DMS153 treated with DMSO at 0.1 percent for 48 hours (cell line): ENCODE results near the gene NAA30.
"Not testable (repeated sequence)": the region's sequence is repeated elsewhere in the genome, so short reads cannot be mapped to it uniquely, and the experiment has no call there.

Source experiments
- DNase-seq: peaks from one replicate; lab custom pipeline; 2025; ENCODE audit not compliant: unreplicated experiment; lab: John Stamatoyannopoulos, UW

Gene NAA30

DNA sequence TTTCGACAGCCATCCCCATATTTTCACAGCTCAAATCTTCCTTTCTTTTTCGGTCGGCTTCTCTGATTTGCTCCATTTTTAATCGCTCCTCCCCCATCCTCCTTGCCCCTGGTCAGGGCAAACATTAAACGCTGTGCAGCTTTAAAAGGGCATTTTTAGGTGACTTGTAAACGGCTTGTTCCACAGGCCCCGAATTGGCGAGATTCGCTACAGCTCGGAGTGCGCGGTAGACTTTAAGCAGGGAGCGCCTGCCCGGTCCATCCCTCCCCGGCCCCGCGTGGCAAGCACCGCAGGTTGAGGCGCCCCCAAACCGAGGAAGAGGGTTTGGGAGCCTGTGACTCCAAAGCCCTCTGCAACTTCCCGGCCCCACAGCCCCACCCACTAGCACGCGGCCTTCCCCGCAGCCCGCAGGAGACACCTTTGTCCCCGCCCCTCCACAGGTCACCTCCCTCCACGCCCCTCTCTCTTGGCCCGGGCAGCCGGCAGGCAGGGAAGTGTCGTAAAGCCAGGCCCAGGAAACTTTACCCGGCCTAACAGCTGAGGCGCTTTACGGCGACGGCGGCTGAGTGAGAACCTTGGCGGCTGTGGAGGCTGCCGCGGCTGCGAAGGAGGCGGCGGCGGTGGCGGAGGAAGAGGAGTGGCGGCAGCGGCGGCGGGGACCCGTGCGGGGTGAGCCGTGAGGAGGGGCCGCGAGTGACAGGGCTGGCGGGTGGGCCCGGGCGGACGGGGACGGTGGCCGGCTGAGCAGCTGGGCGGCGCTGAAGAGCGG lies at the start of gene NAA30:
Gene NAA30, plus strand, starts transcription at position 550 of the 769 bp plus-strand sequence. CDS start 372 bp downstream, outside the sequence.
- DNase-seq, result peak; percentile 82

DNA sequence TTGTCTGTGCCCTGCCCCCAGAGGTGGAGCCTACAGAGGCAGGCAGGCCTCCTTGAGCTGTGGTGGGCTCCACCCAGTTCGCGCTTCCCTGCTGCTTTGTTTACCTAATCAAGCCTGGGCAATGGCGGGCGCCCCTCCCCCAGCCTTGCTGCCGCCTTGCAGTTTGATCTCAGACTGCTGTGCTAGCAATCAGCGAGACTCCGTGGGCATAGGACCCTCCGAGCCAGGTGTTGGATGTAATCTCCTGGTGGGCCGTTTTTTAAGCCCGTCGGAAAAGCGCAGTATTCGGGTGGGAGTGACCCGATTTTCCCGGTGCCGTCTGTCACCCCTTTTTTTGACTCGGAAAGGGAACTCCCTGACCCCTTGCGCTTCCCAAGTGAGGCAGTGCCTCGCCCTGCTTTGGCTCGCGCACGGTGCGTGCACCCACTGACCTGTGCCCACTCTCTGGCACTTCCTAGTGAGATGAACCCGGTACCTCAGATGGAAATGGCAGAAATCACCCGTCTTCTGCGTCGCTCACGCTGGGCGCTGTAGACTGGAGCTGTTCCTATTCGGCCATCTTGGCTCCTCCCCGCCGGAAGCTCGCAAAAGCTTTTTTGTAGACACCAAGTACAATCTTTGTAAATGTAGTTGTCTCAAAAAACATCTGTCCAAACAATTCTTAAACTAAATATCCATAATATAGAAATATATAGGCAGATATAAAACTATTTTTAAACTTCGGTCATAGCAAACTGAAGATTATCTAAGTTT lies 46.7 kb upstream of the NAA30 start:
- not testable (repeated sequence) for DNase-seq

GRCh38 chr14:57345106-57345505 lies 45.3 kb upstream of the NAA30 start:
- DNase-seq, result no peak

DNA sequence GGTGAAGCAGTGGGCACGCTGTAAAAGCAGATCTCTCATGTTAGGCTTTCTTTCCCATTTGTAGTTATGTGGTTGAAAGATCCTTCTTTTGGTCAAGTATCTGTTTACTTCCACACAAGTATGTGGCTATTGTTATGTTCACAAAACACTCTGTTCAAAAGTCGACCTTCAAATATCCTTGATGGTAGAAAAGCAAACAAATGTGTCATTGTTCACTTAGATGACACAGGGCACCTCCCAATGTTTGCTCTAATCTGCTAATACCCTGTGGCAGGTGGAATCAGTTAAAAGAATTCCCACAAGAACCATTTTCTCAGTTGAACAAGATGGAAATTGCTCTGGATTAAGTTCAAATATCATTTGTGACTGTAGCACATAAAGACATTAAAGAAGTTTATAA lies 43.6 kb upstream of the NAA30 start:
- DNase-seq, result peak; percentile 15

DNA sequence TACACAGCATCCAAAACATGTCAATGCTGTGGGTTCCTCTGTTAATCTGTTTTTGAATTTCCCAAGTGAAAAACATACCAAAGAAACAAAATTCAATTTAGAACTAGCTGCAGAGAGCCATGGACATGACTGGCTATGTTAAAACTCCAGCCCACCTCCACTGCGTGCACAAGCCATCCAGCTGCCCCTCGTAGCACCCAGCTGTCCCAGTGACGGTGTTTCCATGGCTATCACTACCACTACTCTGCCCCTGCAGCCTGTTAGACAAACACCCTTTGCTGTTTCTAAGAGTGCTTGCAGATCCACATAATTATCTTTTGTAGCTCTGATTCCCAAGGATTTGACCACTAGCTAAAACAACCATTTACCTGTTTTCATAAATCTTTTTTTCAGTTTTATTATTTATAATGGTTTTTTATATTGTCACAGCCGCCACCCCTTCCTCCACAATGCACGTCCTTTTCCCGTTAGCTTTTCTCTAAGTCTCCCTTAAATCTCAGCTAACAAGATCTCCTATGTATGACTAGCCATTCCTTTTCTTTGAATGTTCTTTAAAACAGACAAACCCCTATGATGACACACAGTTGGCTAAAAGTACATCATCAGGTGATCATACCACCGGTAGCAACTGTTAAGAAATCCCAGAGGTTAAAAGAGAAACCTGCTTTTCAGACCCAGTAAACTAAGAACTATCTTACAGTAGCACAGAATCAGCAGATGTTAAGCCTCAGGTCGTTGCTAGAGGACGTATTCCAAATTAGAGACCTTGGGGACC lies 37.8 kb upstream of the NAA30 start:
- DNase-seq, result no peak

DNA sequence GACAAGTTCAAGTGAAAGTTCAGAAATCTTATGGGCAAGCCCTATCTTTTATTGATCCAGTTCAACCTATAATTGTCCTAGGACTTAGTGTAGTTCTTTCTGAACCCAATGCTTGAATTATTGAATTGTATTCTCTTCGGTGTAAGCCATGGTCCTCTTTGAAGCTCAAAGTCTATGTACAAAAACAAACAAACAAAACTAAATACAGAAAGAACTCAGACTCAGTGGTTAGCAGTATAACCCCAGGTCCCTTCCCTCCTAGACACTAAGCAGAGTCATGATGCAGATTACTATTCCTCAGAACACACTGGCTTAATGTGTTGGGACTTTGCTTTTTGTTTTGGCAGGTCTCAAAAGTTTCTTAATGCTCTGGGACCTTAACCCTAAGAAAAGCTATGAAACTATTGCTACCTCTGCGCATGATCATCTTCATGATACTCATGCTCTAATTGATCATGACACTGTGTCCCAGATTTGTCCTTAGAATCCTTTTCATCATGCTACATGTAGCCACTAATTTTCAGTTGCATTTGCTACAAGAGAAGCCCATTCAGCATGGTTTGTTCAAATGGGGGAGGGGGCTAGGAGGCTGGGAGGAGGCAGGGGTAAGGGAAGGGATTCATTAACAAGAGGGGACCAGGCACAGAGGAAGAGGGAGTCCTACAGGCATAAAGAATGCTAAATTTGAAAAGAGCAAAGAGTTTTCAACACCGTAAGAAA lies 35.1 kb upstream of the NAA30 start:
- no peak for DNase-seq

GRCh38 chr14:57362361-57362760 lies 28.0 kb upstream of the NAA30 start:
- DNase-seq, result no peak

DNA sequence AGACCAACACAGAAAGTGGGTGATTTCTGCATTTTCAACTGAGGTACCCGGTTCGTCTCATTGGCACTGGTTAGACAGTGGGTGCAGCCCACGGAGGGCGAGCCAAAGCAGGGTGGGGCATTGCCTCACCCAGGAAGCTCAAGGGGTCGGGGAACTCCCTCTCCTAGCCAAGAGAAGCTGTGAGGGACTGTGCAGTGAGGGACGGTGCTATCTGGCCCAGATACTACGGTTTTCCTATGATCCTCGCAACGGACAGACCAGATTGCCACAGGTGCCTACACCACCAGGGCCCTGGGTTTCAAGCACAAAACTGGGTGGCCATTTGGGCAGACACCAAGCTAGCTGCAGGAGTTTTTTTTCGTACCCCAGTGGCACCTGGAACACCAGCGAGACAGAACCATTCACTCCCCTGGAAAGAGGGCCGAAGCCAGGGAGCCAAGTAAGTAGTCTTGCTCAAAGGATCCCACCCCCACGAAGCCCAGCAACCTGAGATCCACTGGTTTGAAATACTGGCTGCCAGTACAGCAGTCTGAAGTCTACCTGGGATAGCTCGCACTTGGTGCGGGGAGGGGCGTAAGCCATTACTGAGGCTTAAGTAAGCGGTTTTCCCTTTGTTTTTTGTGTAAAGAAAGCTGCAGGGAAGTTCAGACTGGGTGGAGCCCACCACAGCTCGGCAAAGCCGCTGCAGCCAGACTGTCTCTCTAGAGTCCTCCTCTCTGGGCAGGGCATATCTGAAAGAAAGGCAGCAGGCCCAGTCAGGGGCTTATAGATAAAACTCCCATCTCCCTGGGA lies 25.5 kb upstream of the NAA30 start:
- no peak for DNase-seq

- DNase-seq, result not testable (repeated sequence)
Observed at GRCh38 chr14:57370187-57370586, 20.2 kb upstream of the NAA30 start.

DNA sequence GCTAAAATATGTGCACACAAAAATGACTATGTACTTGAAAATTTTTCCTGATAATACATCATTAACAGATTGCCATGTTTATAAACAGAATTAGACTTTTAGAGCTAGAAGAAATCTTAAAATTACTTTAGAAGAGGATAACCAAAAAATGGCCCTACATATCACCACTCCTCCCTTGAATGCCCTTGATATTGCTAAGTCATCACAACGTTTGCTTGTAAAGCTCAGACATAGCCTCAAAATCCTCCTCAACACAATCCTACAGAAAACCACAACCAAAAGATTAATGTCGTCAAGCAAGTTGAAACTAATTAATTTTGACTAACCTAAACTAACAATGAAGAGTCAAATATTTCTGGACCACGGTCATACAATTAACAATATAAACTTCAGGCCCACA lies 19.4 kb upstream of the NAA30 start:
- no peak for DNase-seq

DNA sequence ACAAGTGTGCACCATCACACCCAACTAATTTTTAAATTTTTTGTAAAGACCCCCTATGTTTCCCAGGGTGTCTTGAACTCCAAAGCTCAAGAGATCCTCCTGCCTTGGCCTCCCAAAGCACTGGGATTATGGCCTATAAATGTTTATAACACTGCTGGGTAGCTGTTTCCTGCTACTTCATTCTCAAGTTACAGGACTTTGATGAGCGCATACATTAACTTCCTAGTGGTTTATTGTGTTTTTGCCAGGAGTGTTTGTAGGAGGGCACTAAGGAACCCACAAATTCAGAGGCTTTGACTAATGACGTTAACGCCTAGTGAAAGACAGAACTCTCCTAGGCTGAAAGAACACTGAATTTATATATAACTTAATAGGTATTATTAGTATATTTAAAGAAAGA lies 15.2 kb upstream of the NAA30 start:
- no peak for DNase-seq

DNA sequence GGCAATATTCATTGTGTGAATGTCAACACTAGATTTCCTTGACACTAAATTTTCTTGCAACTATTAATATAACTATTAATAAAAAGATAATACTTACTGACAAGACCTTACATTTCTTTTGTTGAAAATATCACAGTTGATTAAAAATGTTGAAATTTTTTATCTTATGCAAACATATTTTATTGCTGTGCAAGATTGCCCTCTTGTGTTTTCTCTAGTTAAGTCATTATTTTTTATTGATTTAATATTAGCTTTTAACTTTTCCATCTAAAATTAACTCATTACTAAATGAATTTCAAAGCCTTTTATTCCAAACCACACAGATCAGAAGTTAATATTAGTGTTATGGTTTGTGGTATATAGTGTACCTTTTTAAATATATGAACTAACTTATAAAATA lies 11.7 kb upstream of the NAA30 start:
- DNase-seq, result no peak

- no peak for DNase-seq
Observed at GRCh38 chr14:57380935-57381334, 9.5 kb upstream of the NAA30 start.

DNA sequence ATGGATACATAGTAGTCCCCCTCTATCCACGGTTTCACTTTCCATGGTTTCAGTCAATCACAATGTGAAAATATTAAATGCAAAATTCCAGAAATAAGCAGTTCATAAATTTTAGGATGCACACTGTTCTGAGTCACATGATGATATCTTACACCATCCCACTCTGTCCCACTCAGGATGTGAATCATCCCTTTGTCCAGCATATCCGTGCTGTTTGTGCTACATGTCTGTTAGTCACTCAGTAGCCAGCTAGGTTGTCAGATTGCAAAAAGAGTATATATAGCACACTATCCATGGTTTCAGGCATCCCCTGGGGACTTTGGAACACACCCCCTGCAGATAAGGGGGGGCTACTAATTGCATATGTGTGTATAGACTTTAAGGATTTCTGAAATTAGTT lies 8.1 kb upstream of the NAA30 start:
- no peak for DNase-seq

DNA sequence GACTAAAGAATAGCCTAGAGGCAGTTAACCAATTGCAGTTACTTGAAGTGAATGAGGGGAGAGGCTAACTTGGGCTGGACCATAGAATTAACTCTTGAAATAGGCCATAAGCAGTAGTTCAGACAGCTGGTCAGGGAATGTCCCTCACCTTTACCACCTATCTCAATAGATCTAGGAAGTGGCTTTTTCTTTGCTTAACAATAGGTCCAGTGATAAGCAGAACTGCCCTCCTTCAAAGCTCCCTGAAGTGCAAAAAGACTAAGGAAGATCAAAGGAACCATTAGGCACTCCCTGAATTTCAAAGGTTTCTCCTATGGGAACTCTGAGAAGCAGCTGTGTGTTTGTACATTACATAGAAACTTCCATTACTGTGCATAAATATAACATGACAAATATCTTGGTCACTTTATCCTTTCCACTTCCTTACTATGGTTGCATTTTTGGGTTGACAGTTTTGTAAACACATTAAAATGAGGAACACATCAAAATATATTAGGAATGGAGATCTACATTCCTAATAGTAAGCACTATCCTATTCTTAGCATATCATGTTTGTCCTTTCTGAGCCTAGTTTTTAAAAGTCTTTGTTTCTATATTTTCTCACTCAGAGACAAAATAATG lies 7.2 kb upstream of the NAA30 start:
- no peak for DNase-seq

GRCh38 chr14:57388067-57388466 lies 2.3 kb upstream of the NAA30 start:
- no peak for DNase-seq

GRCh38 chr14:57389646-57390036 lies 745 bp upstream of the NAA30 start:
- peak; percentile 38 for DNase-seq

- peak; percentile 11 for DNase-seq
Observed at GRCh38 chr14:57390806-57391516, 575 bp downstream of the NAA30 start.

DNA sequence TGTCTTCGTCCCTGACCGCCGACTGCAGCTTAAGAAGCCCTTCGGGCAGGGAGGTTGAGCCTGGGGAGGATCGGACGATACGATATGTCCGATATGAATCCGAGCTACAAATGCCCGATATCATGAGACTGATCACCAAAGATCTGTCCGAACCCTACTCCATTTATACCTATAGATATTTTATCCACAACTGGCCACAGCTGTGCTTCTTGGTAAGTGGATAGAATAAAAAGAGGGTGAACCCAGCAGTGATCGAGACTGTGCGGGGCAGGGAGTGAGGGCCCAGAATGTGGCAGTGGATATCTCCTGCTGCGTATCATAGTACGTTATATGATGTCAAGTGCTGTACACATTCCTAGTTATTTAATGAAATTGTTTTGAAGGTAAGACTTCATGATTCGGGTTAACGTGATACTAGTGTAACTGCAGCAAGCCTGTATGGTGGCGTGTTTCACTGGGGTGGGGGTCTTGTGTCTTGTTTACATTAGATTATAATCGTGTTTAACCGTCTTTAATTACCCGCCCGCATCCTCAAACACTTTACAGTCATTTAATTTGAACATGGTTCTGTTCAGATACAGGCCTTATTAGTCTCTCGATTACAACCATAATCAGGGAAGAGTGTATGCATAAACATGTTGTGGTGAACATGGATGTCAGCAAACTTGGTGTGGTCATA lies 1.3 kb downstream of the NAA30 start:
- DNase-seq, result no peak
